Right lobe of liver (tissue), 4 donors: ENCODE results near the gene CORO6.

Source experiments
- POLR2A ChIP-seq: fragments of 450-650 bp; IDR thresholded peaks from one replicate; pipeline ENCODE4 v1.6.1; 2017; ENCODE audit warnings: antibody characterized with exemption, mild to moderate bottlenecking
- TF ChIP-seq, protein P1 (sequence below), 4 donors: fragments of 200-600 bp in 3 of 4; fragments of 450-650 bp in 1 of 4; IDR thresholded peaks; one replicate each; pipeline versions ENCODE4 v1.5.1 to v1.8.0; 2016 to 2022; ENCODE audit warnings: antibody characterized with exemption in 4 of 4, mild to moderate bottlenecking in 2 of 4
- donor health status: DM: no; HTN: no; CAD: no.
- donor health status: DM: no; HTN: no; CAD: no.
- donor health status: DM: no; HTN: yes; CAD: no.

DNA sequence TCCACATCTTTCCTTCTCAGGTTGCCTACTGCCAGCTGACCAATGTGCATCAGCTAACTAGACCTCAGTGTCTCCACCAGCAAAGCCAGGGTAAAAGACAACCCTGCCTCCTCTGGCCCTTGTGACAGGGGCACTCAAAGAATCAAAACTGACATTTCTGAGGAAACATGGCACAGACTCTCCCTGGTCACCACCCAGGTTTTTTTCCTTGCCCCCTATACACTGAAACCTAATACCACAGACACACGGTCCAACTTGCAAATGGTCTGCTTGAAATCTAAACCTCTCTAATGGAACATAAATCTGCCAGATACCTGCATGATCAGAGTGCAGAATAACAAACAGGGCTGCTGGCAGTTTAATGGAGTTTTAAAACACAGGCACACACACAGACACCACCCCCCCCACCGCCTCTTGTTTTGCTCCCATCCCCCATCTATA, 19.5 kb upstream of the CORO6 start:
- TF ChIP-seq, protein P1, sequence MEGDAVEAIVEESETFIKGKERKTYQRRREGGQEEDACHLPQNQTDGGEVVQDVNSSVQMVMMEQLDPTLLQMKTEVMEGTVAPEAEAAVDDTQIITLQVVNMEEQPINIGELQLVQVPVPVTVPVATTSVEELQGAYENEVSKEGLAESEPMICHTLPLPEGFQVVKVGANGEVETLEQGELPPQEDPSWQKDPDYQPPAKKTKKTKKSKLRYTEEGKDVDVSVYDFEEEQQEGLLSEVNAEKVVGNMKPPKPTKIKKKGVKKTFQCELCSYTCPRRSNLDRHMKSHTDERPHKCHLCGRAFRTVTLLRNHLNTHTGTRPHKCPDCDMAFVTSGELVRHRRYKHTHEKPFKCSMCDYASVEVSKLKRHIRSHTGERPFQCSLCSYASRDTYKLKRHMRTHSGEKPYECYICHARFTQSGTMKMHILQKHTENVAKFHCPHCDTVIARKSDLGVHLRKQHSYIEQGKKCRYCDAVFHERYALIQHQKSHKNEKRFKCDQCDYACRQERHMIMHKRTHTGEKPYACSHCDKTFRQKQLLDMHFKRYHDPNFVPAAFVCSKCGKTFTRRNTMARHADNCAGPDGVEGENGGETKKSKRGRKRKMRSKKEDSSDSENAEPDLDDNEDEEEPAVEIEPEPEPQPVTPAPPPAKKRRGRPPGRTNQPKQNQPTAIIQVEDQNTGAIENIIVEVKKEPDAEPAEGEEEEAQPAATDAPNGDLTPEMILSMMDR (IDR thresholded peaks at IDR 0.05) = no peak
- no peak for TF ChIP-seq POLR2A
